PFSK-1 (cell line): ENCODE results near the gene ZNF414.

Experiments
- FOXP2 ChIP-seq: optimal IDR thresholded peaks from 2 replicates; pipeline ENCODE3; 2011; ENCODE audit warnings: borderline replicate concordance, control low read depth, inconsistent platforms; ENCODE audit not compliant: insufficient read depth; ENCODE audit errors: extremely low read length, extremely low read depth
- POLR2AphosphoS5 ChIP-seq: IDR thresholded peaks from 2 replicates; pipeline ENCODE4 v1.6.1; 2012; ENCODE audit warnings: low read depth, mild to moderate bottlenecking, control low read depth, low read length, moderate library complexity
- SIN3A ChIP-seq: IDR thresholded peaks from 2 replicates; pipeline ENCODE4 v1.6.1; 2012; ENCODE audit warnings: mild to moderate bottlenecking, low read length, moderate library complexity, borderline replicate concordance; ENCODE audit not compliant: insufficient read depth
- TAF1 ChIP-seq: IDR thresholded peaks from 2 replicates; pipeline ENCODE4 v1.6.1; 2012; ENCODE audit warnings: low read length, control low read depth, borderline replicate concordance; ENCODE audit not compliant: insufficient read depth
- TF ChIP-seq, protein P1 (sequence below), 2 experiments: IDR thresholded peaks; 2 replicates each; pipeline versions ENCODE4 v1.6.1 to v1.8.0; 2011 to 2012; ENCODE audit warnings: low read depth in 2 of 2, low read length in 2 of 2, control low read depth in 1 of 2, inconsistent platforms in 1 of 2, mild to moderate bottlenecking in 1 of 2, moderate library complexity in 1 of 2; ENCODE audit not compliant: insufficient read depth in 1 of 2

Gene ZNF414

DNA sequence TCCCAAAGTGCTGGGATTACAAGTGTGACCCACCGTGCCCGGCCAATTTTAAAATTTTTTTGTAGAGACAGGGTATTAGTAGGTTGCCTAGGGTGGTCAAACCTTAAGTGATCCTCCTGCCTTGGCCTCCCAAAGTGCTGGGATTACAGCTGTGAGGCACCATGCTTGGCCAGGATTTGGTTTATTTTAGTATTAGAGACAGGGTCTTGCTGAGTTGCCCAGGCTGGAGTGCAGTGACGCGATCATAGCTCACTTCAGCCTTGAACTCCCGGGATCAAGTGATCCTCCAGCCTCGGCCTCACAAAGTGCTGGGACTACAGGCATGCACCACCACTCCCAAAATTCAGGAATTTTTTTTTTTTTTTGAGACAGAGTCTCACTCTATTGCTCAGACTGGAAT, 5.4 kb upstream of the ZNF414 start:
- TF ChIP-seq FOXP2 (no peak), SIN3A (no peak), POLR2AphosphoS5 (no peak), TAF1 (no peak)
- TF ChIP-seq, protein P1, sequence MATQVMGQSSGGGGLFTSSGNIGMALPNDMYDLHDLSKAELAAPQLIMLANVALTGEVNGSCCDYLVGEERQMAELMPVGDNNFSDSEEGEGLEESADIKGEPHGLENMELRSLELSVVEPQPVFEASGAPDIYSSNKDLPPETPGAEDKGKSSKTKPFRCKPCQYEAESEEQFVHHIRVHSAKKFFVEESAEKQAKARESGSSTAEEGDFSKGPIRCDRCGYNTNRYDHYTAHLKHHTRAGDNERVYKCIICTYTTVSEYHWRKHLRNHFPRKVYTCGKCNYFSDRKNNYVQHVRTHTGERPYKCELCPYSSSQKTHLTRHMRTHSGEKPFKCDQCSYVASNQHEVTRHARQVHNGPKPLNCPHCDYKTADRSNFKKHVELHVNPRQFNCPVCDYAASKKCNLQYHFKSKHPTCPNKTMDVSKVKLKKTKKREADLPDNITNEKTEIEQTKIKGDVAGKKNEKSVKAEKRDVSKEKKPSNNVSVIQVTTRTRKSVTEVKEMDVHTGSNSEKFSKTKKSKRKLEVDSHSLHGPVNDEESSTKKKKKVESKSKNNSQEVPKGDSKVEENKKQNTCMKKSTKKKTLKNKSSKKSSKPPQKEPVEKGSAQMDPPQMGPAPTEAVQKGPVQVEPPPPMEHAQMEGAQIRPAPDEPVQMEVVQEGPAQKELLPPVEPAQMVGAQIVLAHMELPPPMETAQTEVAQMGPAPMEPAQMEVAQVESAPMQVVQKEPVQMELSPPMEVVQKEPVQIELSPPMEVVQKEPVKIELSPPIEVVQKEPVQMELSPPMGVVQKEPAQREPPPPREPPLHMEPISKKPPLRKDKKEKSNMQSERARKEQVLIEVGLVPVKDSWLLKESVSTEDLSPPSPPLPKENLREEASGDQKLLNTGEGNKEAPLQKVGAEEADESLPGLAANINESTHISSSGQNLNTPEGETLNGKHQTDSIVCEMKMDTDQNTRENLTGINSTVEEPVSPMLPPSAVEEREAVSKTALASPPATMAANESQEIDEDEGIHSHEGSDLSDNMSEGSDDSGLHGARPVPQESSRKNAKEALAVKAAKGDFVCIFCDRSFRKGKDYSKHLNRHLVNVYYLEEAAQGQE (IDR thresholded peaks at IDR 0.05; ENCODE audit: insufficient read depth in 1 of 2, low read depth in 2 of 2, low read length in 2 of 2) = no peak

GRCh38 chr19:8518536-8518935, 4.6 kb upstream of the ZNF414 start:
- no peak for TF ChIP-seq TAF1
- TF ChIP-seq SIN3A = no peak

- no peak for TF ChIP-seq TAF1
- TF ChIP-seq, protein P1 (IDR thresholded peaks at IDR 0.05; ENCODE audit: insufficient read depth in 1 of 2, low read depth in 2 of 2, low read length in 2 of 2) = no peak
- TF ChIP-seq POLR2AphosphoS5 = no peak
- TF ChIP-seq SIN3A = no peak
- TF ChIP-seq FOXP2 = no peak
These were observed 3.8 kb upstream of the ZNF414 start for GRCh38 chr19:8517551-8518442.

DNA sequence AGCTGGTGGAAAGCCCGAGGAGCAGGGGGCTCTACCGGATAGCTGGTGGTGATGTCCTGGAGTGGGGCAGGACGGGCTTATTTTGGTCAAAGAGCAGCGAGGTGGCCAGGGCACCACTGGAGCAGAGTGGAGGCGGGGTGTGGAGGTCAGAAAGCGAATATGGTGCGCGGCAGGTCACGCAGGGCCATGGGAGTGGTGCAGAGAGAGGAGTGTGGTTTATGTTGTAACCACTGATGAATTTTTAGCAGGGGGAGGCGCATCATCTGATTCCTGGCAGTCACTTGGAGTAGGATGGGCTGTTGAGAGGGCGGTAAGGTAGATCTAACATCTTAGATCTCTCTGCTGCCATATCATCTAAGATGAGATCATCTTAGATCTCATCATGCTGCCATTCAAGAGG, 1.4 kb upstream of the ZNF414 start:
- TF ChIP-seq SIN3A = no peak
- TF ChIP-seq, protein P1 (IDR thresholded peaks at IDR 0.05; ENCODE audit: insufficient read depth in 1 of 2, low read depth in 2 of 2, low read length in 2 of 2) = no peak
- no peak for TF ChIP-seq FOXP2
- TF ChIP-seq POLR2AphosphoS5 = no peak

DNA sequence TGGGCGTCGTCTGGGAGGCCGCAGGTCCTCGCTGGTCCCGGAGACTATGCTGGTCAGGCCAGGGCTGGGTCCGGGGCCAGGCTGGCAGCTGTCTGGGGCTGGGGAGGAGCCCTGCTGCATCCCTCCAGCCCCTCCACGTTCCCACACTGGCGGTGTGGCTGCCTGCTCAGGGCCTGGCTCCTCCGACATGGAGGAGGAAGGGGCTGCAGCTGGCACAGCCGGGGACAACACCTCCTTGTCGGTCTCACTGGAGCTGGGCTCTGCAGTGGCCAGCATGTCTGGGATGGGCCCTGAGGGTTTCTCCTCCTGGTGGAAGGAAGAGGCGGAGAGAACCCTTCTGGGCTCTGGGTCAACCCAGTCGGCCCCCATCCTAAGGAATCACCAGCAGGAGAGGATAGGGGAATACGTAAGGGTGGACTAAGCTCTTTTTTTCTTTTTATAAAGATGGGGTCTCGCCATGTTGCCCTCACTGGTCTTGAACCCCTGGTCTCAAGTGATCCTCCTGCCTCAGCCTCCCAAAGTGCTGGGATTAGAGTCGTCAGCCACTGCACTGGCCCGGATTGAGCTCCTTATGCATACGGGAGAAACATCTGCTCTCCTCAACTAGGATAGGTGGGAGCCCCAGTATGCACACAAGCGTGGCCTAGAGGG, 806 bp downstream of the ZNF414 start:
- TF ChIP-seq TAF1 = no peak
- no peak for TF ChIP-seq SIN3A

GRCh38 chr19:8512115-8512967, 1.6 kb downstream of the ZNF414 start:
- no peak for TF ChIP-seq FOXP2
- TF ChIP-seq, protein P1 (IDR thresholded peaks at IDR 0.05; ENCODE audit: insufficient read depth in 1 of 2, low read depth in 2 of 2, low read length in 2 of 2) = no peak
- TF ChIP-seq SIN3A = no peak
- no peak for TF ChIP-seq TAF1
- no peak for TF ChIP-seq POLR2AphosphoS5
